TTC549 (cell line): Measurements from ENCODE around the gene KRT32.
"Not testable (repeated sequence)": the region's sequence is repeated elsewhere in the genome, so short reads cannot be mapped to it uniquely, and the experiment has no call there.

ENCODE experiments used
- FAIRE-seq: peaks from 2 replicates; lab custom pipeline; 2012; peaks lifted over from hg19 to GRCh38; lab: Jason Lieb, UNC

Gene KRT32

DNA sequence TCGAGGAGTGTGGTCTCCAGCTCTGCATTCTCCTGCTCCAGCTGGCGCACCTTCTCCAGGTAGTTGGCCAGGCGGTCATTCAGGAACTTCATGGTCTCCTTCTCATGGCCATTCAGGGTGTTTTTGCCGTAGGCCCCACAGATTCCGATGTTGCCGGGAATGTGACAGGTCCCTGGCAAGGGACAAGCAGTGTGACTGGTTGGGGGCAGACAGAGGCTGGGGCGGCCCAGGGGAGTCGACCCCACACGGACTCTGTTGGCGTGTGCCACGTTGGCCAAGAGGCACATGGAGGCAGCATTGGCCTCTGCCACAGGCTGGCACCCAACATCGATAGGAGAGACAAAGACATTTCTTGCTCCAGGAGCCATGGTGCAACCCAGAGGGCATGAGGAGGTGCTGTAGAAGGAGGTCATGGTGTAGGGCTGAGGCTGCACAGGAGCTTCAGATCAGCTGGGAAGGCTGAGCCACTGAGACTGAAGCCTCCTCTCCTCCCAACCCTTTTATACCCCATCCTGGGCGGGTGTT lies 43.0 kb downstream of the KRT32 start, which contains the start of gene KRT37:
TSS of gene KRT37 (minus strand) at position 475 of the 525 bp plus-strand sequence. CDS start at position 413, 62 bp downstream.
- no peak for FAIRE-seq

DNA sequence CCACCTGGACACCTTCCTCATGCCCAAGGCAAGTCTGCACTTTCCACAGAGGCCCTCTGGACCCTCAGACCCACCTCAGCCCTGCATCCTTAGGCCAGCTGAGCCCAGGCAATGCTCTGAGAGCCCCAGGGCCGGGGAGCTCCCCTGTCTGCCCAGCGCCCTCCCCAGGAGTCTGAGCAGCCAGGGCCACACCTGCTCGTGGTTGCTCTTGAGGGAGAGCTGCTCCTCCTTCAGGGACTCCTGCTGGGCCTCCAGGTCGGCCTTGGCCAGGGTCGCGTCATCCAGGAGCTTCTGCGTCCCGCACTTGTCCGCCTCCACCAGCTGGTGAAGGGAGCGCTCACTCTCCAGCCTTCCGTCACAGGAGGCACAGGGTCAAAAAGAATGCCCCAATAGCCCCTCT lies 44.6 kb downstream of the KRT32 start:
- not testable (repeated sequence) for FAIRE-seq

DNA sequence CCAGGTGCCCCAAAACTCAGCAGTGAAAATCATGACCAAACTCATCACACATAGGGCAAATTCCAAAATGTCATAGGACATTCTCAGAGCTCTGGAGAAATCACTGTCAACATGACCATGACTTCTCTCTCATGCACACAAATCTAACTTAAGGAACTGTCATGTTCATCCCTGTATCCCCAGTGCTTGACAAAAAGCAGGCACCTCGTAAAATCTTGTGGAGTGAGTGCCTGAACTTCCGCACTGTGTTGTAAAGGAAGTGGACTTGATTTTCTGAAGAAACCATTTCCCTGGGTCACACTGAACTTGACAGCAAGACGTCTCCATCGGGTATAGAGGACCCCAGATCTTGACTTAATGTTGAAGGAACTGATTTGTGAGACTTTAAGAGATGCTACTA lies 45.6 kb downstream of the KRT32 start:
- FAIRE-seq: no peak

DNA sequence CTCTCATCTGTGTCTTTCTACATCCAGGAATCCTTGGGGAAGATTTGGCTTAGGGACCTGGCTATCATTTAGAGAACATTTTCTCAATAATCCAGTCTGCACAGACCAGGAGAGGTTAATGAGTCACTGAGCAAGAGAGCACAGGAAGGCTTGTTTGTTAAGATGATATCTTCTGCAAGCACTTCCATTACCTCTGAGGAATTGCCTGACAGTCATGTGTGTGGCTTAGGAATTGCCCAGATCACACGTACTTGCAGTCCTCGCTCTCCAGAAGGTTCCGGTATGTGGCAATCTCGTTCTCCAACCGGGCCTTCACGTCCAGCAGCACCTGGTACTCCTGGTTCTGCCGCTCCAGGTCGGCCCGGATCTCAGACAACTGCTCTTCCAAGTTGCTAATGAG lies 46.1 kb downstream of the KRT32 start:
- FAIRE-seq: no peak

DNA sequence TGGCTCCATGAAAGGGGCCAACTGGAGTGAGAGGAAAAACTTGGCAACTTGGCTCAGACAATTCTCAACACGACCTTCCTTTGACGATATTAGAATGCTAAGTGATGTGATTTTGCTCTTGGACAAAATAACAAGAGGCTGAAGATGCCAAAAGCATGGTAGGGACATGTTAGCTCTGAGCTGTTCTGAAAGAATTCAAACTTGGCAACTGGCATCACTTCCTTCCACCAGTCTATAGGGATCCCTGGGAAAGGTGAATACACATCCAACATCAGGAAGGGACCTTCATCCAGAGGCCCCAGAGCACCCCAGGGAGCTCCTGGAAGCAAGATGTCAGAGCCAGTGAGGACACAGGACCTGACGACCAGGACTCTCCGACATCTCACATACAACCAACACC lies 47.1 kb downstream of the KRT32 start:
- no peak for FAIRE-seq

DNA sequence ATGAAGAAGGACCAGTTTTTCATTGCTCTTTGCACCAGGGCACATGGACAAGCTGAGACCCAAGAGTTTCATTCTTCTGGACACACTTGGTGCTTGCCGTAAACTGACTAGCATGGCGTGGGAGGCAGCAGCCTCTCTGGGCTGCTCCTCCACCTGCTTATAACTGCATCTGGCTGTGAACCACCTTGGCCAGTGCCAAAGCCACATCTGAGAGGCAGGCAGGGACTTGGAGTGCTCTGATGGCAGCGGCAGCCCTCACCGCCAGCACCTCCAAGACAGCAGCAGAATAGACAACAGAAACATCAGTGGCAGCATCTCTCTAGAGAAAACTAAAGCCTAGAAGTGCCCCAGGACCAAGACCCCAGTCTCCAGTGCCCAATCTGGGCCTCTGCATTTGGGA lies 47.5 kb downstream of the KRT32 start:
- FAIRE-seq: no peak

DNA sequence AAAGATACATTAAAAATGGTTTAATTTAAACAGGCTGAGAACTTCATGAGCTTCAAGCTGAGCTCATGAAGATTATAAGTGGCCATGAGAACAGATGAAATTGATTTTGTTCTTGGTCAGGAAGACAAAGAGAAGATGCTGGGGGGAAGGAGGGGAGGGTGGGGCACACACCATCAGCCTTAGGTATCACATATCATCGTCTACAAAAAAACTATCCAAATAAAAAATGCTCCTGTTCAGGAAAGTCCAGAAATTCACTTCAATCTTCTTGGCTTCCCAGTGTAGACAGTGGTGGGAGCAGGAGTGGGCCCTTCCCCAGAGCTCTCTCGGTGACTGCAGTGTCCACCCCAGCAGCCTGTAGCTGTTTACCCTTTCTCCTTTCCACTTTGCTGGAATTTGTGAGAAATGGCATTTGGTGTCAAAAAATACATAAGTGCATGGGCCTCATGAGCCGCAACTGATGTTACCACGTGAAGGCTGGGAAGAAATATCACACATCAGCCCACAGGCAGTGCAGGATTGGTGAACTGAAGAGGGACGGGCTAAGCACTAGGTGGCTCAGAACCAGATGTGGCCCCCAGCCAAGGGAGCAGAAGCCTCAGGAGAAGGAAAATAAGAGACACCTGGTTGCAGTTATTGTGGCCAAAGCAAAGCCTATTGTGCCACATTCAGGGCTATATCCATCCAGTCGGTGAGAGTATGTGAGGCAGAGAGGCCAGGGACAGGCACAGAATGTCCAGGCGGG lies 48.9 kb downstream of the KRT32 start:
- FAIRE-seq: no peak

DNA sequence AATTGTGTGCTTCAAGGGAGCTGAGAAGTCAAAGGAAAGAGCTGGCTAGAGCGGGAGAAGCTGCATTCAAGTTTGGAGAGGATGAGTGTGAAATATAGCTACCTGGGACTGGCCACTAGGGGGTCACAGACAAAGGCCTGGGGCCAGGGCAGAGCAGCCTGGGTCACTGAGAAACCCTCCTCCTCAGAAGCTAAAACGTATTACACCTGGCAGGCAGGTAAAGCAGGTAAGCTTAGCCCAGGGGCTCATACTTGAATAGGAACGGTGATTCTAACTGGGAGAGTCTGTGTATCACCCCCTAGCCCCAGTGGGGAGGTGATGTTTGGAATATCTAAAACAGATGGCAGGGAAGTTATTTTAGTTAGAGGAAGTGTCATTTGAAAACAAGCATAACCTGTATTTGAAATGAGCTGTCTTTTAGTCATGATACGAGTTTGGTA lies 49.6 kb downstream of the KRT32 start:
- FAIRE-seq: no peak

DNA sequence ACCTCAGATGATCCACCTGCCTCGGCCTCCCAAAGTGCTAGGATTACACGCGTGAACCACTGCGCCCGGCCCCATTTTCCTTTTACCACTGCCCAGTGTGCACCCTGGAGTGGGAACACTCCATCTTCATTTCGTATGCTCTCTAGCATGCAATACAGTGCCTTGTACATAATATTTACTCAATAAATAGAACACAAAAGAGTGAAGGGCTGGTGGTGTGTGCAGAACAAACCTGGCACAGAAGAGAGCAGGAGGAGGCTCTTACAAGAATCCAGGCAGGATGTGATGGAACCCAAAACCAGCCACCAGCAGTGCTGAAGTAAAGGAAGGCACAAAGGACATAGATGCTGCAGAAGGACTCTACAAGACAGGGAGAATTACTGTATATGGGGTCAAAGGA lies 50.1 kb downstream of the KRT32 start:
- FAIRE-seq: no peak

DNA sequence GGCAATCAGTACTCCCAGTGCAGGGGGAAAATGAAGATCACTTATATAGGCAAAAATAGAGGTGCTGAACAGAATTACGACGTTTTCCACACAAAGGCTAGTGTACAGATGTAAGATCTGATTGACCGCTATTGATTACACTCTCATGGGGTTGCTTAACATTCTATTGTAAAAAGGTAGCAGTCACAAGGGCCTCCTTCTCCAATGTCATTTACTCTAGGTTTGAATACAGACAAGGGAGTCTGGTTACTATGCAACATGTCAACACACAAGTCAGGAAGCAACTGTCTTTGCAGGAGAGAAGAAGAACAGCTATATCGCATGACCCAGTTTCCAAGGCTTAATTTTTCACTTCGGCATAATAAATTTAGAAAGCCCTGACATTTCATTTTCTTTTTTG lies 50.7 kb downstream of the KRT32 start:
- FAIRE-seq: no peak

DNA sequence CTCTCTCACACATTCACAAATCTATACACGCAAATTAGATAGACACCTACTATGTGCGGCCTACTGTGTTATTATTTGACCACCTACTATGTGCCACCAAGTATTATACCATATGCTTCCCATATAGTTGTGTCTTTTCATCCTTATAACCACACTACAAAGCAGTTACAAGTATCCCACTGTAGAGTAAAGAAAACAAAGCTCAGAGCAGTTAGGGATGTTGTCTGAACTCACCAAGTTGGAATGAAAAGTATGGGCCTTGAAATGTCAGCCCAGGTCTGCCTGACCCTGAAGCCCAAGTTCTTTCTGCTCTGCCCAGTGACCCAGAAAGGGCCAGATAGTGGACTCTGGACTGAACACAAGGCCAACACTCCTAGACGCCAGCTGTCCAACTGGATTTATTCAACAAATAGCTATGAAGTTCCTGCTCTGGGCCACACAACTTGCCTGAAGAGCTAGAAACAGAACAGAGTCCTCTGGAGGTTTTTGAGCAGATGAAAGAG lies 51.3 kb downstream of the KRT32 start:
- FAIRE-seq: no peak

DNA sequence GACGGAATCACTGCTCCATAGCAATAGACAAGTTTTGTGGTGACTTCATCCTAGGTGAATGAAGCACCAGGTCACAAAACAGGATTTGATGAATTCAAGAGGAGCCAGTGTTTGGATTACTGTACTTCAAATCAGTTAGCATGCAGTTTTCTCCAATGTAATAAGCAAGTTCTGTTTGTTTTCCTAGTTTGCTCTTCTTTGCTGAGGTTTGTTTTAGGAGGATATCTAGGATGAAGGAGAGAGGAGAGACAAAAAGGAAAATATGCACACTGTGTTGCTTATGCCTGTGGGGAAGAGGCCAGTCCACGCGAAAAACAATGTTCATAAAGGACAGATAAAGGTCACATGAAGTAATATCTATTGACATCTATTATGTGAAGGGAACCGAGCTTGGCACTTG lies 51.8 kb downstream of the KRT32 start:
- no peak for FAIRE-seq

DNA sequence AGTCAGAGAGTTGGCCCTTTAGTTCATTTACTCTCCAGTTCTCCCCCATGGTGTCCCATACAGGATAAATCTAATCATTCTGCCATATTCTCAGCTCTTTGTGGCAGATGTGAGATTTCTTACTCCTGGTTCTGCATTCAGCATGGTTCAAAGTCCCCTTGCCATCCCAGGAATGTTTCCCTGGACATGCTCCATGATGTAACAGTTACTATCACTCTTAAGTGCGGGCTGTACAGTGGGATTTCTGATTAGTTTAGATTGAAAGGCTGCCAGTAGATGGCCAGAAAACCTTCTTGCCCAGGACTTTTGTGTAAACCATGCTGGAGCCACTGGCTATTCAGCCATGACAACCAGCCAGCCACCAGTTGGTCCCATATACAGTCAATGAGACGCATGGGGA lies 53.2 kb downstream of the KRT32 start:
- no peak for FAIRE-seq

DNA sequence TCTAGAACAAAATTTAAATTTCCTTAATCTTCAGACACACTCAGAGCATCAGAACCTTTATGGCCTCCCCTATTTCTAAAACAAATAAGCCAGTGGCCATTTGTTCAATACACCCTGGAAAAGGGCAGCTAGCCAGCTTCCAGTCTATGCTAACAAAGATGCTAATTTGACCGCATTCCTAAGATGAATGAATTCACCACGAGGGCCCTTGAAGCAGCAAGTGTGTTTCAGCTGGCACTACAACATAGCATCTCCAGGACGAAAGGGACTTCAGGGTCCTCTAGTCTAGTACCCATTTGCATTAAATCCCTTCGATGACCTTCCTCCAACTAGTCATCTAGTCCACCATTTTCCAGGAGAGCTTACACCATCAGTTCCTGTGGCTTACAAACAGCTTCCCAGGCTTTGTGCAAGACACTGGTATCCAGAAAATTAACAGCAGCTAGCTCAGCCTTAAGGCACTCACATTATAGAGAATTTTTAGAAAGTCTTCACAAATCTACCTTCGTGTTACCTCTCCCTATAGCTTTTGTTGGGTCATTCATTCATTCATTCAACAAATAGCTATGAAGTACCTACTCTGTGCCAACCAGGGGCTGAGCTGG lies 53.7 kb downstream of the KRT32 start:
- FAIRE-seq: no peak

DNA sequence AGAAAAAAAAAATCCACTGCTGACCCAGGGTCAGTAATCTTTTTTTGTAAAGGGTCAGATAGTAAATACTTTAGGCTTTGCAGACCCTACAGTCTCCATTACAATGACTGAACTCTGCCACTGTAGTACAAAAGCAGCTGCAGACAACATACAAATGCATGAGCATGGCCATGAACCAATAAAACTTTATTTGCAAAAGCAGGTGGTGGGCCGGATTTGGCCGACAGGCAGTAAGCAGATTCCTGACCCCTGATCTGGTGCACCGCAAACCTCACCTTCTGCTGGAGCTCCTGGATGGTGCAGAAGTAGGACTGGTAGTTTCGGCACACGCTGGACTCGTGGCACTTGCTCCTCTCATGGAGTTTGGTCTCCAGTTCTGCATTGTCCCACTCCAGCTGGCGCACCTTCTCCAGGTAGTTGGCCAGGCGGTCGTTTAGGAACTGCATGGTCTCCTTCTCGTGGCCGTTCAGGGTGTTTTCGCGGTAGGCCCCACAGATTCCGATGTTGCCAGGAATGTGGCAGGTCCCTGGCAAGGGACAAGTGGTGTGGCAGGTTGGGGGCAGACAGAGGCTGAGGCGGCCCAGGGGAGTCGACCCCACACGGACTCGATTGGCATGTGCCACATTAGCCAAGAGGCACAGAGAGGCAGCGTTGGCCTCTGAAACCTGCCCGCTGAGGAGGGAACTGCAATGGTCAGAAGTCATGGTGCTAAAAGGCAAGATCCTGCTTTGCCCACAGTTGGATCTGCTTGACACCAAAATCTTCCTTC lies 55.9 kb downstream of the KRT32 start:
- no peak for FAIRE-seq
